ENCODE results near the gene GPR162.

GRCh38 chr12:6795088-6795487 is 26.5 kb upstream of the GPR162 start:
- TF ChIP-seq CTCF (conservative IDR thresholded peaks at IDR 0.05; ENCODE audit: low read depth, low read length) = no peak
- no peak for TF ChIP-seq EZH2 (IDR thresholded peaks at IDR 0.05; ENCODE audit: low read length, unreplicated experiment)

Measured in PC-3 (cell line).